ENCODE data around the gene PTPN3.
A peak's percentile ranks its signal among the peaks of the same experiment; 100 is the strongest.

Gene PTPN3

GRCh38 chr9:109453210-109453842, 44.8 kb downstream of the PTPN3 start:
- peak overlapping the region; percentile 86 for H3K27ac ChIP-seq
- peak; percentile 95 for DNase-seq (ENCODE audit: low spot score)
- ChIA-PET POLR2A (ENCODE audit: low non-redundant PET) (interaction anchor here (0.6 kb wide), 1 partner anchor 126 kb away, joined by 3 read pairs; no protein-coding TSS in a partner anchor), CTCF (interaction anchor here (0.6 to 3.6 kb wide), 5 partner anchors 13 to 613 kb away, joined by 3 to 25 read pairs (median 3); no protein-coding TSS in a partner anchor)
- no peak for TF ChIP-seq CTCF (conservative IDR thresholded peaks at IDR 0.05; ENCODE audit: low read depth)

DNA sequence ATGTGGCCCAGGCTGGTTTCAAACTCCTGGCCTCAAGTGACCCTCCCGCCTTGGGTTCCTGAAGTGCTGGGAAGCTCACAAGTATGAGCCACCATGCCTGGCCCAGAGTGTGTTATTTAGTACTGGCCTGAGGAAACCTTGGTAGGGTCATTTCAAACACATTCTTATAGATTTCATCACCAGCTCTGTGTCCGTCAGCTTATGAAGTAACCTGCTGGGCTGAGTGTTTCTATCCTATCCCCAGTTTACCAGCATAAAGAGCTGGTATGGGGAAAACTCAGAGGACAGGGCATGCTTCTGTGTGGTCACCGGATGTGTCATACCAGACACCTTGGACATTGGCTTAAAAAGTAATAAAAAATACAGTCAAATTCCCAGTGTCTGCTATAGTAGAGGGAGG, 45.3 kb downstream of the PTPN3 start:
- H3K27ac ChIP-seq = peak overlapping the region; percentile 71
- peak; percentile 79 for DNase-seq (ENCODE audit: low spot score)
- ChIA-PET POLR2A (ENCODE audit: low non-redundant PET) (no interaction called here), CTCF (interaction anchor here (0.6 to 3.6 kb wide), 4 partner anchors 12 to 200 kb away, joined by 3 to 25 read pairs (median 11); no protein-coding TSS in a partner anchor)
- no peak for TF ChIP-seq CTCF (conservative IDR thresholded peaks at IDR 0.05; ENCODE audit: low read depth)

DNA sequence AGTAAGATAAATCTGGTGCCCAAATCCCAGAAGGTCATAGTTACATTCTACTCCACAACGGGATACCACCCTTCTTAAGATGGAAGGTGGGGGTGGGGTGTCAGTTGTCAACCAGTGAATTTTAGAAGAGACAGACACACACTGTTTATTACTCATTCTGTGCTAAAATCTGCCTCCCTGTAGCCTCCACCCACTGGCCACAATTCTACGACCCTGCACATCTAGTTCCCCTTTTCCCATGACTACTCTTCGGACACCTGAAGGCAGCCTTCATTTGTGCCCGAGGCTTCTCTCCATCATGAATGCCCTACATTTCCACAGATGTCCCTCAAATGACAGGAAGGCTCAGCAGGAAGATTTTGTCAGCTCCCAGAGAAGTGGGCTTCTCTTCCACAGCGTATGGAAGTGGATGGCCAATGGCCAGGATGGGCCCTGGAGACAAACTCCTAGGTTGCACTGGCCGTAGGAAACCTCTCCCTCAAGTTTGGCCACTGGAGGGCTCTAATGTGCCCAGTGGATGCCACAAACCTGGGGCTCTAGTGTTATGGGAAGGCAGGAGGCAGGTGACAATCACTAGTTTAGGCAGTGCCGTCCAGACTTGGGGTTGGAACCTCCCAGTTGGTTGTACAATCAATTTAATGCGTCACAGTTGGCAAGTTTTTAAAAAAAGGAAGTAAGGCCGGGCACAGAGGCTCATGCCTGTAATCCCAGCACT, 46.6 kb downstream of the PTPN3 start:
- POLR2A ChIA-PET (ENCODE audit: low non-redundant PET) = no interaction called here
- H3K27ac ChIP-seq = peak overlapping the region; percentile 10; the same call in 1 of the 2 replicates

DNA sequence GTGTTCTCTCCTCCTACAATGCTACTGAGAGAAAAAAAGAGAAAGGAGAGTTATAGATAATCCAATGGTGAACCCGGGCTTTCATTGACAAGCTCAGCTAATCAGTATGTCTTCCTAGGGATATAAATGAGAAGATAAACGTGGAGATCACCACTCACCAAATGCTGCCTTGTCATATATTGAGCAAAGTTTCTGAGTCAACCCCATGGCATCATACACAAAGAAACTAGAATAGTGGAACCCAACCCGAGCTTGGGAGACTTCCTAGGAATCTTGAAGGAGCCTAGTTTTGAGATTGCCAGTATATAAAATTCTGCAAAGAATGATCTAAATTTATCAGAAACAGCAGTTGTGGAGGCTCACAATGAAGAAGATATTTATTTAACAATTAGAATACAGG, 47.8 kb downstream of the PTPN3 start:
- POLR2A ChIA-PET (ENCODE audit: low non-redundant PET) = no interaction called here
- no peak for TF ChIP-seq CTCF (conservative IDR thresholded peaks at IDR 0.05; ENCODE audit: low read depth)
- CTCF ChIA-PET = interaction anchor here (0.6 to 3.6 kb wide), 5 partner anchors 9 to 48 kb away, joined by 3 to 31 read pairs (median 4); no protein-coding TSS in a partner anchor
- DNase-seq (ENCODE audit: low spot score) = no peak
- no peak overlapping the region for H3K27ac ChIP-seq

More for the DNA sequence above, 46.6 kb downstream of the PTPN3 start:
- CTCF ChIA-PET = interaction anchor here (1.1 kb wide), 1 partner anchor 18 kb away, joined by 4 read pairs; no protein-coding TSS in a partner anchor
- no peak for TF ChIP-seq CTCF (conservative IDR thresholded peaks at IDR 0.05; ENCODE audit: low read depth)
- DNase-seq (ENCODE audit: low spot score) = no peak

DNA sequence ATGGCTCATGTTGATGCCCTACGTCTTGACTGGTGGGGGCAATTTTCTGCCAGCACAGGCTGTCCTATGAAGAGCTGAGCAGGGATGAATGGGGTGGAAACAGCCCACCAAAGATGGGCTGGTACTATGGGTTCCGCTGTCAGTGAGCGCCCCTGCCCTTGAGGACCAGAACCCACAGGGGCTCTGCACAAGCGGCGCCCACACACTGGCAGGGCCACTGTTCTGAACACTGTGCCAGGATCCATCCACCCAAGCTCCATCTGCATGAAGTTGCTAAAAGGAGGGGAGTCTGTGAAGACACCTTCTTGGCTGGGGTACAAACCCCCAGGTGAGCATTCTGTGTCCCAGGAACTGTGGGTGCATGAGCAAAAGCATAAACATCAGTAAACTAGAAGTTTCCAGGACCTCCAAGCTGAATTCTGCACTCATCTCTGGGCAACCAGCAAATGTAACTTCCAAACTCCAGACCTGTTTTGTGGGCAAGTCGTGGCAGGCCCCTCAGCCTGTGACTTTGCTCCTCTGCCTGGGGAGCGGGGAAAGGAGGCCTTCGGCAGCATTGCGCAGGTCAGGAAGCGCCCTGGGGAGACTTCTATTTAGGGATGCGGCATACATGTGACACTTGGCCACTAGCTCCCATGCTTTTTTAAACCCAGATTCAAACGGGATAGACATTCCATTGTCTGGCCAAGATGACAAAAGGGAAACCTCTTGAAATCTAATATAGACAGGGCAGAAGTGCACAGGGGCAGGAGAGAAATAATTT, 48.9 kb downstream of the PTPN3 start:
- peak overlapping the region; percentile 69 for H3K27ac ChIP-seq
- CTCF ChIA-PET = interaction anchor here (0.5 to 3.6 kb wide), 8 partner anchors 8 to 61 kb away, joined by 3 to 31 read pairs (median 4); no protein-coding TSS in a partner anchor
- POLR2A ChIA-PET (ENCODE audit: low non-redundant PET) = no interaction called here
- peak; percentile 86 for DNase-seq (ENCODE audit: low spot score)
- no peak for TF ChIP-seq CTCF (conservative IDR thresholded peaks at IDR 0.05; ENCODE audit: low read depth)

DNA sequence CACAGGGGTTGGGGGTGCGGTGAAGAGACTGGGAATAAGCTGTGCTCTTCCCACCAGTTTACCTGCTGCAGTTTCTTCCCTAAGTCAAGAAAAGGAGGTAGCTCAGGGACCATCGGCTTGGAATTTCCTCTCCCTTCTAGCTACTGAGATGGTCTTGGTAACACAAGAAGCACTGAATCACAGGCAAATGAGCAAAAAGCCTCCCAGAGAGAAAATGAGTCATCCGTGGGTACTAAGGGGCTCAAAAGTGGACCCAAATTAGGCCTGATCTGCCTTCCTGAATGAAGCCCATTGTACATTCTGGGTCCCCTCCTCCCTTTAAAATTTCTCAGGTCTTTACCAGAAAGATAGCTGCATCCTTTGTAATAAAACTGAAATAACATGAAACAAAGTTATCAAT, 49.9 kb downstream of the PTPN3 start:
- no peak overlapping the region for H3K27ac ChIP-seq
- ChIA-PET CTCF (interaction anchor here (0.6 to 3.6 kb wide), 3 partner anchors 9 to 820 kb away, joined by 3 to 31 read pairs (median 4); no protein-coding TSS in a partner anchor), POLR2A (ENCODE audit: low non-redundant PET) (no interaction called here)
- TF ChIP-seq CTCF (conservative IDR thresholded peaks at IDR 0.05; ENCODE audit: low read depth) = no peak
- no peak for DNase-seq (ENCODE audit: low spot score)

Measured in RWPE1 (cell line).